Measurements from ENCODE around the gene NEK9.

Gene NEK9

DNA sequence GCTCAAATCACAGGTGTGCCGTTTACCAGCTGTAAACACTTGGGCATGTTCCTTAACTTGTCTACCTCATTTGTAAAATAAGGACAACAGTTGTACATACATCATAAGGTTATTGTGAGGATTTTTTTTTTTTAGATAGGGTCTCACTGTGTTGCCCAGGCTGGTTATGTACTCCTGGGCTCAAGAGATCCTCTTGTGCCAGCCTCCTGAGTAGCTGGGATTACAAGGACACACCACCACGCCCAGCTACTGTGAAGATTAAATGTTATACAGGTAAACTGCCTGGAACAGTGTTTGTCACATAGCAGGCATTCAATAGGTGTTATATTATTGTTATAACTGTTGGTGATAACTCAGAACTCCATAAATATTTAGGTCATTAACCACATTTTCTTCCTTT lies 36.8 kb upstream of the NEK9 start:
- H3K27ac ChIP-seq (ENCODE audit: low read depth, low read length) = no peak overlapping the region
- no peak overlapping the region for H3K4me3 ChIP-seq (ENCODE audit: low read length)
- no peaks in the 10 kb centered on the region for H3K27me3 ChIP-seq (ENCODE audit: control insufficient read depth, low read length)
- 0 out of 2 replicates have a peak, but pooled peaks cover 5% of the 10 kb centered on the region for H4K20me1 ChIP-seq (ENCODE audit: control insufficient read depth, insufficient read depth, low read depth, low read length)
- no peak overlapping the region for H3K4me2 ChIP-seq (ENCODE audit: low read length)
- no peaks in the 10 kb centered on the region for H3K9me2 ChIP-seq (replicated peaks; ENCODE audit: control insufficient read depth, low read length)
- 0 out of 2 replicates have a peak, but pooled peaks cover 3% of the 10 kb centered on the region for H3K36me3 ChIP-seq (ENCODE audit: control insufficient read depth, low read length)
- no peaks in the 10 kb centered on the region for H3F3A ChIP-seq (ENCODE audit: control insufficient read depth, insufficient read depth)
- H3K4me1 ChIP-seq (ENCODE audit: control insufficient read depth, low read length) = peaks cover 7% of the 10 kb centered on the region
- H3K79me2 ChIP-seq (ENCODE audit: control insufficient read depth, low read length) = peaks cover 94% of the 10 kb centered on the region
- H3K9me3 ChIP-seq (ENCODE audit: control insufficient read depth, insufficient read depth, low read length) = no peaks in the 10 kb centered on the region
- TF ChIP-seq EZH2phosphoT487 (IDR thresholded peaks at IDR 0.05; ENCODE audit: borderline replicate concordance, low read length) (no peak), CTCF (IDR thresholded peaks at IDR 0.05; ENCODE audit: low read depth, low read length, poor library complexity, severe bottlenecking) (no peak)

GRCh38 chr14:75162631-75163030 lies 35.8 kb upstream of the NEK9 start:
- no peak overlapping the region for H3K4me3 ChIP-seq (ENCODE audit: low read length)
- no peaks in the 10 kb centered on the region for H3F3A ChIP-seq (ENCODE audit: control insufficient read depth, insufficient read depth)
- H4K20me1 ChIP-seq (ENCODE audit: control insufficient read depth, insufficient read depth, low read depth, low read length) = 0 out of 2 replicates have a peak, but pooled peaks cover 5% of the 10 kb centered on the region
- H3K4me1 ChIP-seq (ENCODE audit: control insufficient read depth, low read length) = peaks cover 7% of the 10 kb centered on the region
- H3K4me2 ChIP-seq (ENCODE audit: low read length) = no peak overlapping the region
- no peaks in the 10 kb centered on the region for H3K9me3 ChIP-seq (ENCODE audit: control insufficient read depth, insufficient read depth, low read length)
- no peaks in the 10 kb centered on the region for H3K27me3 ChIP-seq (ENCODE audit: control insufficient read depth, low read length)
- H3K27ac ChIP-seq (ENCODE audit: low read depth, low read length) = no peak overlapping the region
- peaks cover 94% of the 10 kb centered on the region for H3K79me2 ChIP-seq (ENCODE audit: control insufficient read depth, low read length)
- TF ChIP-seq EZH2phosphoT487 (IDR thresholded peaks at IDR 0.05; ENCODE audit: borderline replicate concordance, low read length) (no peak), CTCF (IDR thresholded peaks at IDR 0.05; ENCODE audit: low read depth, low read length, poor library complexity, severe bottlenecking) (peak; percentile 27)
- H3K36me3 ChIP-seq (ENCODE audit: control insufficient read depth, low read length) = 0 out of 2 replicates have a peak, but pooled peaks cover 3% of the 10 kb centered on the region
- no peaks in the 10 kb centered on the region for H3K9me2 ChIP-seq (replicated peaks; ENCODE audit: control insufficient read depth, low read length)

DNA sequence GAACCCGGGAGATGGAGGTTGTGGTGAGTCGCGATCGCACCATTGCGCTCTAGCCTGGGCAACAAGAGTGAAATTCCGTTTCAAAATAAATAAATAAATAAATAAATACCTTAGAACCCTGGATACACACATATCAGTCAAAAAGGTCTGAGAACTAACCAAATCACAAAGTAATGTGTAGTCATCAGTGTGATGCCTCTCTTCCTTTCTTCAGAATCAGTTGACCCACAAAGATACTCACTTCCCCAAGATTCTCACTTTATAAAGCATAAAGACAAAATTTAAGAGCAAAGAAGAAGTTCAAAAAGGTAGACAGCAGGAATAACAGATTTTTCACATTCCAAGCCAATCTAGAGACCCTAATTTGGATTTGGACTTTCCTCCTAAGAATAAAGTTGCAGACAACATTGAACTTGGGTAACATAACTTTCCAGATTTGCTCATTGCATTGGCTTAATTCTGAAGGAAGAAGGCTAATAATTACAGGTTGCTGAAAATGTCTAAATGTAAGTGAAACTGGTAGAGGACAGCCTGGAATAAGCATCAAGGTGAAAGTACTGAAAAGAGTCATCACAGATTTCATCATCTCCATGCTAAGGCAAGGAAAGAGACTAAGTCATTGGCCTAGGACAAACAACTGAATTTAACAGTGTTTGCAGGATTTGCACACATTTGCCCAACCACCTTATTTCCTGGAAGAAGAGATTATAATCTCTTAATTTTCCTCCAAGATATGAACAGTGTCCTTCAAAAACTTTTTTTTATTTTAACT lies 32.2 kb upstream of the NEK9 start:
- no peak overlapping the region for H3K4me2 ChIP-seq (ENCODE audit: low read length)
- peaks cover 87% of the 10 kb centered on the region for H3K79me2 ChIP-seq (ENCODE audit: control insufficient read depth, low read length)
- H4K20me1 ChIP-seq (ENCODE audit: control insufficient read depth, insufficient read depth, low read depth, low read length) = 0 out of 2 replicates have a peak, but pooled peaks cover 5% of the 10 kb centered on the region
- H3K4me3 ChIP-seq (ENCODE audit: low read length) = no peak overlapping the region
- H3K36me3 ChIP-seq (ENCODE audit: control insufficient read depth, low read length) = 0 out of 2 replicates have a peak, but pooled peaks cover 3% of the 10 kb centered on the region
- H3K9me3 ChIP-seq (ENCODE audit: control insufficient read depth, insufficient read depth, low read length) = no peaks in the 10 kb centered on the region
- H3K4me1 ChIP-seq (ENCODE audit: control insufficient read depth, low read length) = peaks cover 7% of the 10 kb centered on the region
- H3K27me3 ChIP-seq (ENCODE audit: control insufficient read depth, low read length) = no peaks in the 10 kb centered on the region
- no peaks in the 10 kb centered on the region for H3F3A ChIP-seq (ENCODE audit: control insufficient read depth, insufficient read depth)
- TF ChIP-seq EZH2phosphoT487 (IDR thresholded peaks at IDR 0.05; ENCODE audit: borderline replicate concordance, low read length) (no peak), CTCF (IDR thresholded peaks at IDR 0.05; ENCODE audit: low read depth, low read length, poor library complexity, severe bottlenecking) (no peak)
- no peaks in the 10 kb centered on the region for H3K9me2 ChIP-seq (replicated peaks; ENCODE audit: control insufficient read depth, low read length)
- H3K27ac ChIP-seq (ENCODE audit: low read depth, low read length) = no peak overlapping the region

All from DOHH2 (cell line).